SK-N-SH (cell line): ENCODE measurements around the gene C10orf120. TPM values are rescaled to one million over a fixed set of nuclear protein-coding genes. Genes with fewer than 3 reads are reported as not detected.

Experiments used
- CTCF ChIA-PET: fragments of 300-600, 350-600 bp; formaldehyde crosslinking; extraction: SDS; loops from one replicate; lab custom pipeline; 2021; lab: Yijun Ruan, JAX
- POLR2A ChIA-PET: fragments of 350-600 bp; sonication (Branson Sonifier 250); formaldehyde crosslinking; extraction: SDS; loops from one replicate; lab custom pipeline; 2020; ENCODE audit warnings: antibody characterized with exemption, inconsistent platforms; lab: Yijun Ruan, JAX
- DNase-seq: peaks from one replicate; pipeline ENCODE4 v3.0.0; 2012
- H2AFZ ChIP-seq: fragments of 200-600 bp; sonication (generic); 2 replicates; pipeline ENCODE4 v1.8.1; 2016; ENCODE audit warnings: antibody characterized with exemption, mild to moderate bottlenecking, low read depth
- H3F3A ChIP-seq: fragments of 200-600 bp; sonication (generic); replicated peaks from 2 replicates; pipeline ENCODE3; 2016; ENCODE audit warnings: antibody characterized with exemption, mild to moderate bottlenecking; ENCODE audit not compliant: insufficient read depth
- H3K27ac ChIP-seq, 2 experiments: fragments of 200-500 bp in 1 of 2; fragments of 200-600 bp in 1 of 2; sonication (Bioruptor generic) in 1 of 2; sonication (generic), shearing (Covaris generic) in 1 of 2; 2 replicates each; pipeline versions ENCODE4 v1.5.1 to v1.6.1; 2014 to 2016; ENCODE audit warnings: low read depth in 2 of 2, inconsistent platforms in 1 of 2, low read length in 1 of 2, mild to moderate bottlenecking in 1 of 2, mixed read lengths in 1 of 2
- H3K27me3 ChIP-seq: fragments of 200-600 bp; sonication (generic), shearing (Covaris generic); 2 replicates; pipeline ENCODE4 v1.6.1; 2016; ENCODE audit warnings: mixed run types; ENCODE audit not compliant: insufficient read depth
- H3K36me3 ChIP-seq, 2 experiments: fragments of 200-500 bp in 1 of 2; fragments of 200-600 bp in 1 of 2; sonication (Bioruptor generic) in 1 of 2; sonication (generic) in 1 of 2; replicated peaks in 1 of 2; 2 replicates each; pipeline versions ENCODE3 to v1.5.1; 2014 to 2016; ENCODE audit warnings: low read length in 1 of 2, mild to moderate bottlenecking in 1 of 2; ENCODE audit not compliant: insufficient read depth in 2 of 2, control insufficient read depth in 1 of 2
- H3K4me1 ChIP-seq, 2 experiments: fragments of 200-500 bp in 1 of 2; fragments of 200-600 bp in 1 of 2; sonication (Bioruptor generic) in 1 of 2; sonication (generic), shearing (Covaris generic) in 1 of 2; 2 replicates each; pipeline versions ENCODE4 v1.5.1 to v1.6.1; 2014 to 2016; ENCODE audit warnings: low read depth in 1 of 2, low read length in 1 of 2, mixed run types in 1 of 2; ENCODE audit not compliant: insufficient read depth in 2 of 2, control insufficient read depth in 1 of 2
- H3K4me2 ChIP-seq: fragments of 200-600 bp; sonication (generic), shearing (Covaris generic); 2 replicates; pipeline ENCODE4 v1.6.1; 2017; ENCODE audit warnings: mixed run types
- H3K4me3 ChIP-seq, 2 experiments: fragments of 200-500 bp in 1 of 2; fragments of 200-600 bp in 1 of 2; sonication (Bioruptor generic) in 1 of 2; sonication (generic), shearing (Covaris generic) in 1 of 2; 2 replicates each; pipeline versions ENCODE4 v1.5.1 to v1.8.1; 2014 to 2016; ENCODE audit warnings: low read depth in 2 of 2, inconsistent platforms in 1 of 2, low read length in 1 of 2, mild to moderate bottlenecking in 1 of 2, mixed read lengths in 1 of 2, moderate library complexity in 1 of 2
- H3K79me2 ChIP-seq: fragments of 200-600 bp; sonication (generic); 2 replicates; pipeline ENCODE4 v1.8.1; 2017; ENCODE audit warnings: mild to moderate bottlenecking; ENCODE audit not compliant: insufficient read depth
- H3K9ac ChIP-seq: fragments of 200-600 bp; sonication (generic); 2 replicates; pipeline ENCODE4 v1.6.1; 2017; ENCODE audit warnings: mixed run types
- H3K9me2 ChIP-seq: fragments of 200-600 bp; sonication (generic); 2 replicates; pipeline ENCODE4 v1.6.1; 2017; ENCODE audit warnings: mixed run types
- H3K9me3 ChIP-seq: fragments of 200-600 bp; sonication (generic); 2 replicates; pipeline ENCODE4 v1.6.1; 2017; ENCODE audit warnings: mixed run types, mild to moderate bottlenecking, moderate library complexity
- H4K20me1 ChIP-seq: fragments of 200-600 bp; sonication (generic); 2 replicates; pipeline ENCODE4 v1.6.1; 2017; ENCODE audit warnings: mild to moderate bottlenecking, mixed run types; ENCODE audit not compliant: insufficient read depth
- ELF1 ChIP-seq: IDR thresholded peaks from 2 replicates; pipeline ENCODE4 v1.4.0; 2012
- EP300 ChIP-seq, 2 experiments: IDR thresholded peaks; 2 replicates each; pipeline versions ENCODE4 v1.4.0 to v1.6.1; 2012; ENCODE audit warnings: borderline replicate concordance in 1 of 2, low read depth in 1 of 2, low read length in 1 of 2
- FOXJ3 ChIP-seq: sonication (generic); formaldehyde crosslinking; IDR thresholded peaks from 2 replicates; pipeline ENCODE4 v1.5.1; 2020; ENCODE audit warnings: mild to moderate bottlenecking, missing genetic modification reagents
- GATA2 ChIP-seq: sonication (generic); formaldehyde crosslinking; IDR thresholded peaks from 2 replicates; pipeline ENCODE4 v1.5.0; 2020; ENCODE audit warnings: mild to moderate bottlenecking, missing genetic modification reagents
- MEF2A ChIP-seq: IDR thresholded peaks from 2 replicates; pipeline ENCODE4 v1.4.0; 2012; ENCODE audit warnings: low read depth, borderline replicate concordance
- MXI1 ChIP-seq: IDR thresholded peaks from 2 replicates; pipeline ENCODE4 v1.6.1; 2012; ENCODE audit warnings: mild to moderate bottlenecking, low read depth, low read length, improper control_type of control experiment
- NFIC ChIP-seq: IDR thresholded peaks from 2 replicates; pipeline ENCODE4 v1.4.0; 2012; ENCODE audit warnings: borderline replicate concordance
- NRF1 ChIP-seq: IDR thresholded peaks from 2 replicates; pipeline ENCODE4 v1.6.1; 2012; ENCODE audit warnings: low read depth, mild to moderate bottlenecking, low read length
- POLR2AphosphoS5 ChIP-seq: IDR thresholded peaks from 2 replicates; pipeline ENCODE4 v1.6.1; 2012; ENCODE audit warnings: low read depth, low read length
- RFX5 ChIP-seq: IDR thresholded peaks from 2 replicates; pipeline ENCODE4 v1.6.1; 2012; ENCODE audit warnings: mild to moderate bottlenecking, improper control_type of control experiment, low read length
- RXRA ChIP-seq: IDR thresholded peaks from 2 replicates; pipeline ENCODE4 v1.4.0; 2012; ENCODE audit warnings: low read depth, mild to moderate bottlenecking, borderline replicate concordance
- TAF1 ChIP-seq: IDR thresholded peaks from 2 replicates; pipeline ENCODE4 v1.6.1; 2012; ENCODE audit warnings: low read depth, mild to moderate bottlenecking, low read length, moderate library complexity, borderline replicate concordance
- TEAD4 ChIP-seq: IDR thresholded peaks from 2 replicates; pipeline ENCODE4 v1.4.0; 2012; ENCODE audit warnings: mild to moderate bottlenecking, borderline replicate concordance; ENCODE audit not compliant: insufficient read depth
- YY1 ChIP-seq: IDR thresholded peaks from 2 replicates; pipeline ENCODE4 v1.4.0; 2012; ENCODE audit warnings: low read depth, mild to moderate bottlenecking
- WGBS: methylation state at CpG from one replicate; pipeline ENCODE4 v1.1.6; 2017; ENCODE audit warnings: low lambda C conversion rate; 5-methylcytosine and 5-hydroxymethylcytosine counted together
- polyA plus RNA-seq, 3 experiments: library from polyadenylated mRNA; depleted of rRNA; stranded (reverse); fragments of >200 nt; gene quantifications; 2 replicates each; pipeline ENCODE4 v1.2.3, GENCODE V29; 2012
- TF ChIP-seq, protein P1 (sequence below): fragments of 200-600 bp; sonication (generic); IDR thresholded peaks from 2 replicates; pipeline ENCODE4 v1.6.1; 2017; ENCODE audit warnings: antibody characterized with exemption, mild to moderate bottlenecking, moderate library complexity
- TF ChIP-seq, protein P2 (sequence below): IDR thresholded peaks from 2 replicates; pipeline ENCODE4 v1.4.0; 2012; ENCODE audit warnings: low read depth, borderline replicate concordance
- TF ChIP-seq, protein P3 (sequence below): IDR thresholded peaks from 2 replicates; pipeline ENCODE4; 2012
- TF ChIP-seq, protein P4 (sequence below): fragments of 150-350 bp; IDR thresholded peaks from 2 replicates; pipeline ENCODE4 v1.6.1; 2017; ENCODE audit warnings: antibody characterized with exemption, low read length, low read depth, borderline replicate concordance
- TF ChIP-seq, protein P5 (sequence below): IDR thresholded peaks from 2 replicates; pipeline ENCODE4 v1.4.0; 2012; ENCODE audit warnings: low read depth, borderline replicate concordance

C10orf120 gene
- polyA plus RNA-seq, 1 of the 3 experiments (the other 2 are of a cell fraction) = not detected

DNA sequence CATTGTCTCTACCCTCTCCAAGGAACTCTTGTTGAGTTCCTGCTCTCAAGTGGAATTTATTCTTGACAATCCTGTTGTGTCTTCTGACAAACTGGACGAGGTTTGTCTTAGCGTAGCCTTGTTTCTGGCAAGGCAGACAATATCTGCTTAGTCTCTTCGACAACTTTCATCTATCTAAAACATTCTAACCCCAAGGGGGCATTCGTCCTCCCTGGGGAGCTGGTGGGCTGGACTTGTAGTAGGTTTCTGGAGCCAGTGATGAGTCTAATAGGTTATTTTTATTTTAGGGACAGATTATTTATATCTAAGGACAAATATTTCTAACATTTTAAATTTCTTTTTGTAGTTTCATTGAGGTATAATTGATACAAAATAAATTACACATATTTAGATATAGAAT lies 7.3 kb upstream of the C10orf120 start:
- H3K4me1 ChIP-seq = no peaks in the 10 kb centered on the region
- no peaks in the 10 kb centered on the region for H4K20me1 ChIP-seq
- H3F3A ChIP-seq = no peaks in the 10 kb centered on the region
- H3K4me2 ChIP-seq = no peak overlapping the region
- no peaks in the 10 kb centered on the region for H3K9me3 ChIP-seq
- no peaks in the 10 kb centered on the region for H3K36me3 ChIP-seq
- 34% methylated on average over 4 of the region's 4 CpGs for WGBS
- no peak overlapping the region for H3K27ac ChIP-seq
- no peak overlapping the region for H3K4me3 ChIP-seq
- H3K79me2 ChIP-seq = no peaks in the 10 kb centered on the region
- ChIA-PET POLR2A (no interaction called here), CTCF (interaction anchor here (0.7 to 3.2 kb wide), 5 partner anchors 33 to 277 kb away, joined by 3 to 20 read pairs (median 5); no protein-coding TSS in a partner anchor)
- H2AFZ ChIP-seq = no peak overlapping the region
- no peak overlapping the region for H3K9ac ChIP-seq
- no peaks in the 10 kb centered on the region for H3K9me2 ChIP-seq
- no peaks in the 10 kb centered on the region for H3K27me3 ChIP-seq
- DNase-seq = no peak
- no peak for TF ChIP-seq POLR2AphosphoS5
- TF ChIP-seq, protein P1, sequence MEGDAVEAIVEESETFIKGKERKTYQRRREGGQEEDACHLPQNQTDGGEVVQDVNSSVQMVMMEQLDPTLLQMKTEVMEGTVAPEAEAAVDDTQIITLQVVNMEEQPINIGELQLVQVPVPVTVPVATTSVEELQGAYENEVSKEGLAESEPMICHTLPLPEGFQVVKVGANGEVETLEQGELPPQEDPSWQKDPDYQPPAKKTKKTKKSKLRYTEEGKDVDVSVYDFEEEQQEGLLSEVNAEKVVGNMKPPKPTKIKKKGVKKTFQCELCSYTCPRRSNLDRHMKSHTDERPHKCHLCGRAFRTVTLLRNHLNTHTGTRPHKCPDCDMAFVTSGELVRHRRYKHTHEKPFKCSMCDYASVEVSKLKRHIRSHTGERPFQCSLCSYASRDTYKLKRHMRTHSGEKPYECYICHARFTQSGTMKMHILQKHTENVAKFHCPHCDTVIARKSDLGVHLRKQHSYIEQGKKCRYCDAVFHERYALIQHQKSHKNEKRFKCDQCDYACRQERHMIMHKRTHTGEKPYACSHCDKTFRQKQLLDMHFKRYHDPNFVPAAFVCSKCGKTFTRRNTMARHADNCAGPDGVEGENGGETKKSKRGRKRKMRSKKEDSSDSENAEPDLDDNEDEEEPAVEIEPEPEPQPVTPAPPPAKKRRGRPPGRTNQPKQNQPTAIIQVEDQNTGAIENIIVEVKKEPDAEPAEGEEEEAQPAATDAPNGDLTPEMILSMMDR = no peak
- no peak for TF ChIP-seq NRF1
- no peak for TF ChIP-seq GATA2 (CRISPR knock-in tag)
- TF ChIP-seq, protein P2, sequence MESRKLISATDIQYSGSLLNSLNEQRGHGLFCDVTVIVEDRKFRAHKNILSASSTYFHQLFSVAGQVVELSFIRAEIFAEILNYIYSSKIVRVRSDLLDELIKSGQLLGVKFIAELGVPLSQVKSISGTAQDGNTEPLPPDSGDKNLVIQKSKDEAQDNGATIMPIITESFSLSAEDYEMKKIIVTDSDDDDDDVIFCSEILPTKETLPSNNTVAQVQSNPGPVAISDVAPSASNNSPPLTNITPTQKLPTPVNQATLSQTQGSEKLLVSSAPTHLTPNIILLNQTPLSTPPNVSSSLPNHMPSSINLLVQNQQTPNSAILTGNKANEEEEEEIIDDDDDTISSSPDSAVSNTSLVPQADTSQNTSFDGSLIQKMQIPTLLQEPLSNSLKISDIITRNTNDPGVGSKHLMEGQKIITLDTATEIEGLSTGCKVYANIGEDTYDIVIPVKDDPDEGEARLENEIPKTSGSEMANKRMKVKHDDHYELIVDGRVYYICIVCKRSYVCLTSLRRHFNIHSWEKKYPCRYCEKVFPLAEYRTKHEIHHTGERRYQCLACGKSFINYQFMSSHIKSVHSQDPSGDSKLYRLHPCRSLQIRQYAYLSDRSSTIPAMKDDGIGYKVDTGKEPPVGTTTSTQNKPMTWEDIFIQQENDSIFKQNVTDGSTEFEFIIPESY = no peak
- TF ChIP-seq MEF2A = no peak
- no peak for TF ChIP-seq ELF1
- TF ChIP-seq EP300 (IDR thresholded peaks at IDR 0.05; ENCODE audit: borderline replicate concordance in 1 of 2, low read depth in 1 of 2, low read length in 1 of 2) = no peak
- TF ChIP-seq, protein P3, sequence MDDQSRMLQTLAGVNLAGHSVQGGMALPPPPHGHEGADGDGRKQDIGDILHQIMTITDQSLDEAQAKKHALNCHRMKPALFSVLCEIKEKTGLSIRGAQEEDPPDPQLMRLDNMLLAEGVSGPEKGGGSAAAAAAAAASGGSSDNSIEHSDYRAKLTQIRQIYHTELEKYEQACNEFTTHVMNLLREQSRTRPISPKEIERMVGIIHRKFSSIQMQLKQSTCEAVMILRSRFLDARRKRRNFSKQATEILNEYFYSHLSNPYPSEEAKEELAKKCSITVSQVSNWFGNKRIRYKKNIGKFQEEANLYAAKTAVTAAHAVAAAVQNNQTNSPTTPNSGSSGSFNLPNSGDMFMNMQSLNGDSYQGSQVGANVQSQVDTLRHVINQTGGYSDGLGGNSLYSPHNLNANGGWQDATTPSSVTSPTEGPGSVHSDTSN = no peak
- no peak for TF ChIP-seq RXRA
- no peak for TF ChIP-seq MXI1
- no peak for TF ChIP-seq YY1
- no peak for TF ChIP-seq RFX5
- TF ChIP-seq, protein P4, sequence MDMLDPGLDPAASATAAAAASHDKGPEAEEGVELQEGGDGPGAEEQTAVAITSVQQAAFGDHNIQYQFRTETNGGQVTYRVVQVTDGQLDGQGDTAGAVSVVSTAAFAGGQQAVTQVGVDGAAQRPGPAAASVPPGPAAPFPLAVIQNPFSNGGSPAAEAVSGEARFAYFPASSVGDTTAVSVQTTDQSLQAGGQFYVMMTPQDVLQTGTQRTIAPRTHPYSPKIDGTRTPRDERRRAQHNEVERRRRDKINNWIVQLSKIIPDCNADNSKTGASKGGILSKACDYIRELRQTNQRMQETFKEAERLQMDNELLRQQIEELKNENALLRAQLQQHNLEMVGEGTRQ = no peak
- TF ChIP-seq NFIC = no peak
- TF ChIP-seq, protein P5, sequence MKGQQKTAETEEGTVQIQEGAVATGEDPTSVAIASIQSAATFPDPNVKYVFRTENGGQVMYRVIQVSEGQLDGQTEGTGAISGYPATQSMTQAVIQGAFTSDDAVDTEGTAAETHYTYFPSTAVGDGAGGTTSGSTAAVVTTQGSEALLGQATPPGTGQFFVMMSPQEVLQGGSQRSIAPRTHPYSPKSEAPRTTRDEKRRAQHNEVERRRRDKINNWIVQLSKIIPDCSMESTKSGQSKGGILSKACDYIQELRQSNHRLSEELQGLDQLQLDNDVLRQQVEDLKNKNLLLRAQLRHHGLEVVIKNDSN = no peak
- no peak for TF ChIP-seq FOXJ3 (CRISPR knock-in tag)
- TF ChIP-seq TAF1 = no peak
- no peak for TF ChIP-seq TEAD4
